HG03135 (cell line): ENCODE results near the gene FA2H.
A peak's percentile ranks its signal among the peaks of the same experiment; 100 is the strongest.
"Not testable (repeated sequence)": the region's sequence is repeated elsewhere in the genome, so short reads cannot be mapped to it uniquely, and the experiment has no call there.

Experiments
- ATAC-seq: cut with Tn5 transposase; IDR thresholded peaks from one replicate; pipeline ENCODE4 v1.9.1; 2021; ENCODE audit warnings: mild to moderate bottlenecking, moderate library complexity; ENCODE audit not compliant: unreplicated experiment

FA2H gene, protein sequence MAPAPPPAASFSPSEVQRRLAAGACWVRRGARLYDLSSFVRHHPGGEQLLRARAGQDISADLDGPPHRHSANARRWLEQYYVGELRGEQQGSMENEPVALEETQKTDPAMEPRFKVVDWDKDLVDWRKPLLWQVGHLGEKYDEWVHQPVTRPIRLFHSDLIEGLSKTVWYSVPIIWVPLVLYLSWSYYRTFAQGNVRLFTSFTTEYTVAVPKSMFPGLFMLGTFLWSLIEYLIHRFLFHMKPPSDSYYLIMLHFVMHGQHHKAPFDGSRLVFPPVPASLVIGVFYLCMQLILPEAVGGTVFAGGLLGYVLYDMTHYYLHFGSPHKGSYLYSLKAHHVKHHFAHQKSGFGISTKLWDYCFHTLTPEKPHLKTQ

DNA sequence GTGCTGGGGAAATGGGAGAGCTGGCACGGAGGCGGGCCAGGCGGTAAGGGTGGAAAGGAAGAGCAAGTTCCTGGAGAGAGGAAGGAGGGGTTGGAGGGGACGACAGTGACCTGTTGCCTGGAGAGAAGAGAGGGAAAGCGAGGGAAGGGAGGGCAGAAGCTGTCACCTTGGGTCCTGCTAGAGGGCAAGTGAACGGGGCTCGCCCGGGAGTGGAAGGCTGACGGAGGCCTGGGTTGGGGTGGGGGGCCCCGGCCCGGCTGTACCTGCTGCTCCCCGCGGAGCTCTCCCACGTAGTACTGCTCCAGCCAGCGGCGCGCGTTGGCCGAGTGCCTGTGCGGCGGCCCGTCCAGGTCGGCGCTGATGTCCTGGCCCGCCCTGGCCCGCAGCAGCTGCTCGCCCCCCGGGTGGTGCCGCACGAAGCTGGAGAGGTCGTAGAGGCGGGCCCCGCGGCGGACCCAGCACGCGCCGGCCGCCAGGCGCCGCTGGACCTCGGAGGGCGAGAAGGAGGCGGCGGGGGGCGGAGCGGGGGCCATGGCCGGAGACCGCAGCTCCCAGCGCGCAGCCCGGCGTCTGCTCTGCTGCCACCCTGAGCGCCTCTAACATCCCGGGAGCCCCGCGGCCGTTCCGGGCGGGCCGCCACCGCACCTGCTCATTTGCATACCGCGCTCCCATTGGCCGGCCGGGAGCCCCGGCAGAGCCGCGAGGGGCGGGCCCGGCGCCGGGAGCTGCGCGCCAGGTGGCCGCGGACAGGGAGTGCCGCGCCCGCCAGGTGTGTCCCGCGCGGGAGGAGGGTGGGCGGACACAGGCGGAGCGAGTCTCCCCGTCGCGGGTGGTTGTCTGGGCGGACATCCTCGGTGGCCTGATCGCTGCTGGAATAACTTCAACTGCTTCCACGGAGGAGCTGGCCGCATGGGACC lies at the start of gene FA2H:
TSS of gene FA2H (minus strand) at position 598 of the 917 bp plus-strand sequence. CDS start at position 533, 65 bp downstream.
- ATAC-seq, result peak; percentile 83

DNA sequence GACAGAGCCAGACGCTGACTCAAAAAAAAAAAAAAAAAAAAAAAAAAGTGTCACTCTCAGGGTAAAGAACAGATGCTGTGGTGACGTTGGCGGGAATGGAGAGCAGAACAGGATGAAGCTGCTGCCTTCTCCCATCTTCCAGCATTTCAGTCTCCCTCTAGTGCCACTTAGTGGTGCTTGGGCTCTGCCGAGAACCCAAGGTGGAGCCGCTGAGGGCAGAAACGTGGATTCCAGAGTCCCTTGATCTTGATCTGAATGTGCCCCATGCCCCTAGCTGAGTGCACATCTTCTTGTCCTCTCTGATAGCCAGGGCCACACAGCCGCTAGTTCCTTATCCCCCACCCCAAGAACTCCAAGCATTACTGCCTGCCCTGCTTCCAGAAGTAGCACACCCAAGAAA lies 43.2 kb upstream of the FA2H start:
- ATAC-seq, result no peak

DNA sequence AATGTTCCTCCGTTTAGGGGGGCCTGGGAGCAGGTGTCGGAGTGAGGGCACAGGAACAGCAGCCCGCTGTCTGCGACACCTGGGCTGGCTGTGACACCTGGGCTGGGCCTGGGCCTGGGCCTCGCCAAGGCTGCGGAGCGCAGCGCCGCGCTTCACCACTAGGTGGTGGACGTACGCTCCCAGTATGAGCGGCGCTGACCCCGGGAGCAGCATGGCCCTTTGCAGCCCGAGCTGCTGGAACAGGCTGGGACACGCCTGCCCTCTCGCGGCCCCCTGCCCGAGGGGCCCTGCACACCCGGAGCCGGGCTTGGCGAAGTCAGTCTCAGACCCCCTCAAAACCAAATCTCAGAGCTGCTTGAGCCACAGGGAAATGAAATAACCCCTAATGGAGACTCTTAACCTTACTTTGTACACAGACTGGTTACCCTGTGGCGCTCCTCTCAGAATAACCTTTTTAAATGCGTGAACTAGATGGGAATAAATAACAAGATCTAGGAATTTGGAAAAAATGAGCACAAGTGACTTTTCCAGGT lies 38.6 kb upstream of the FA2H start:
- peak; percentile 98 for ATAC-seq

DNA sequence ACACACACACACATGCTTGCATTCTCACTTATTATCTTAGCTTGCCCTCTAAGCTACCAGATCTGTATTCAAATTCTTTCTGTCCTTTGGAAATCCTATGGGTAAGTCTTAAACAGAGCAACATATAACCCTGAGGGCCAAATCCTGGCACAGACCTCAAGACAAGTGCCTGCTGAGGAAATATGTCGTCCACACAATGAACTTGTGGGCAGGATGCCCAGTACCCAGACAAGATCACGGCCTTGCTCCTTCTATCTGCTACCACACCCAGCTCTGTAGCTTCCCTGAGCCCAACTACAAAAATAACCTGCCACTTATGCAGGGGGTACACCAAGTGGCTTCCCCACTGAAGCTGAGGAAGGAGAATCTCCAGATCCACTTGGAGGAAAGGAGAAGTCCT lies 37.3 kb upstream of the FA2H start:
- ATAC-seq, result no peak

DNA sequence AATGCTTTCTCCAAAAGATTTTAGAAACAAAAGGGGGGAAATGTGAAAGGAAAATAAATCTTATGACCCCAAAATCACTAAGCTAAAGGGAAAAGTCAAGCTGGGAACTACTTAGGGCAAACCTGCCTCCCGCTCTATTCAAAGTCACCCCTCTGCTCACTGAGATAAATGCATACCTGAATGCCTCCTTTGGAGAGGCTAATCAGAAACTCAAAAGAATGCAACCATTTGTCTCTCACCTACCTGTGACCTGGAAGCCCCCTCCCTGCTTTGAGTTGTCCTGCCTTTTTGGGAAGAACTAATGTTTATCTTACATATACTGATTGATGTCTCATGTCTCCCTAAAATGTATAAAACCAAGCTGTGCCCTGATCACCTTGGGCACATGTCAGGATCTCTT lies 36.6 kb upstream of the FA2H start:
- not testable (repeated sequence) for ATAC-seq

DNA sequence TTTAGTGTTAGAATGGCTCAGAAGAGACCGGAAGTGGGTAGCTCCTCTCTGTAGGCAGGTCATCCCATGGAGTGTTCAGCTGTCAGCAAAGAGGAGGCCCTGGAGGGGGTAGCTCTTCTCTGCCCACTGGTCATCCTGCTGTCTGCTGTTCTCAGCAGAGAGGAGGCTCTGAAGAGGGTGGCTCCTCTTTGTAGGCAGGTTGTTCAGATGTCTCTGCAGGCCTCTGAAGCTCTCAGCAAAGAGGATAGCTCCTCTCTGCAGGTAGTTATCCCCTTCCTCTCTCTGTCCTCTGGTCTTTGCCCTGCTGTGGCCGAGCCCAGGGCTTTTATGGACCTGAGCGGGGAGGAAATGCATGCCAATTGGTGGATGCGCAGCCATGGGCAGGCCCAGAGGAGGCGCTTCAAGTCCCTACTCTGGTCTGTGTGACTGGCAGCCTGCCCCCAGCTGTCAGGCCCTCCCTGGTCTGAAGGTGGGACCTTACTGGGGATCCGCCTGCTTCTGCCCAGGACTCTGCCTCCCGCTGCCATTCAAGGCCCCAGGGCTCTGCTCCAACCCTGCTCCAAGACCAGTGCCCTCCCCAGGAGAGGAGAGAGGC lies 32.5 kb upstream of the FA2H start:
- ATAC-seq, result no peak

DNA sequence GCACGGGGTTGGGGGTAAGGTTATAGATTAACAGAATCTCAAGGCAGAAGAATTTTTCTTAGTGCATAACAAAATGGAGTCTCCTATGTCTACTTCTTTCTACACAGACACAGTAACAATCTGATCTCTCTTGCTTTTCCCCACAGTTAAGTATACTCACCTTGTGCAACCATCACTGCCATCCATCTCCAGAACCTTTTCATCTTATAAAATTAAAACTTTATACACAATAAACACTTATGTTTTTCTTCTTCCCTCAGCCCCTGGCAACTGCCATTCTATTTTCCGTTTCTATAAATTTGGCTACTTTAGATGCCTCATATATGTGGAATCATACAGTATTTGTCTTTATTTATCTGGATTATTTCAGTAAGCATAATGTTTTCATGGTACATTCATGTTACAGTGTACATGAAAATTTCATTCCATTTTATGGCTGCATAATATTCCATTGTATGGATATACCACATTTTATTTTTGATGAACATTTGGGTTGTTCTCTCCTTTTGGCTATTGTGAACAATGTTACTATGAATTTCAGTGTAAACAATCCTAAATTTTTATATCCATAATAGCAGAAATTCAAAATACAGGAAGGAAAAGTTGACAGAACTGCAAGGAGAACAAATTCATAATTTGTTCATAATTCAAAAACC lies 25.7 kb upstream of the FA2H start:
- no peak for ATAC-seq

DNA sequence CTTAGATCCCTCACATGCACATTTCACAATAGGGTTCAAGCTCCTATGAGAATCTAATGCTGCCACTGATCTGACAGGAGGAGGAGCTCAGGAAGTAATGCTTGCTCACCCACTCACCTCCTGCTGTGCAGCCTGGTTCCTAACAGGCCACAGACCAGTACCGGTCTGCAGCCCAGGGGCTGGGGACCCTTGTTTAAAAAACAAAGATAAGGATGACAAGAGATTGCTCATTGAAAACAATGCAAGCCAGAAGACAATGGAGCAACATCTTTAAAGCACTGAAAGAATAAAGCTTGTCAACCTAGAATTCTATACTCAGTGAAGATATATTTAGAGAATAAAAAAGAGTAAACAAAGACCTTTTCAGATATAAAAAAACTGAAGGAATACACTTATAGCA lies 22.8 kb upstream of the FA2H start:
- ATAC-seq, result no peak

DNA sequence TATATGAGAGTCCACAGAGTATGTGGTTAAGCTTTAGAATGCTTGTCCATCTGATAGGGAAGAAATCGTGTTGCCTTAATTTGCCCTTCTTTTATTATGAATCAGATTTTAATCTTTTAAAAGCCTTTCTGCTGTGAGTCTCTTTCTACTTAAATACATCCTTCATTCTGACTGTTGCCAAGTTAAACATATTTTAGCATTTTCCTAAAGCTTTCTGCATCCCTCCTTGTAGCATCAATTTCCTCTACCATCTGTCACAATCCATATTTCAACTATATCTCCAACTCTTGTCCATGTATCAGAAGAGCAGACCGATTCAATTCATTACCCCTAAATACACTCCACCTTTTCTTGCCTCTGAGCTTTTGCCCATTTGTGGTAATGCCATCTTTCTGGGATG lies 20.5 kb upstream of the FA2H start:
- no peak for ATAC-seq

DNA sequence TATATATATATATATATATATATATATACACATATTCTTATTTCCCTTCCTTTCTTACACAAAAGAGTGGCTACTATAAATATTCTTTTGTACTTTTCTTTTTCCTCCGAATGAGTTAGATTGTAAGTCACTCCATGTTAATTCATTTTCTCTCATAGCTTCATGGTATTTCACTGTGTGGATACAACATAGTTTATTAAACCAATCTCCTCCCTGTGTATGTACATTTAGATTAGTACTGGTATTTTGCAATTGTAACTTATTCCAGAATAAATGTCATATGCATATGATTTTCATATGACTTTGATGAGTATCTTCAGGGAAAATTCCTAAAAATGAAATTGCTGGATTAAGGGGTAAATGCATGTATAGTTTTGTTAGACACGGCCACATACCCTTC lies 20.0 kb upstream of the FA2H start:
- ATAC-seq, result no peak

DNA sequence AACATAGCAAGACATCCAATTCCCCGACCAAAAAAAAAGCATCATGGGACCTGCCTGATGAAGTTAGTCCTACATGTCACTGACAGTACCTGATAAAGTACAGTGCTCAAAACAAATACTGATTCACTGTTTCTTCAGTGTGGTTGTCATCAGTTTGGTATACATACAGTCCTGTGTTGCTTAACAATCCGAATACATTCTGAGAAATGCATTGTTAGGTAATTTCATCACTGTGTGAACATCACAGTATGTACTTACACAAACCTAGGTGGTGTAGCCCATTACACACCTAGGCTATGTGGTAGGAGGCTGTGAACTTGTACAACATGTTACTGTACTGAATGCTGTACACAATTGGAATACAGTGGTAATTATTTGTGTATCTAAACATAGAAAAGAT lies 19.0 kb upstream of the FA2H start:
- ATAC-seq, result no peak

DNA sequence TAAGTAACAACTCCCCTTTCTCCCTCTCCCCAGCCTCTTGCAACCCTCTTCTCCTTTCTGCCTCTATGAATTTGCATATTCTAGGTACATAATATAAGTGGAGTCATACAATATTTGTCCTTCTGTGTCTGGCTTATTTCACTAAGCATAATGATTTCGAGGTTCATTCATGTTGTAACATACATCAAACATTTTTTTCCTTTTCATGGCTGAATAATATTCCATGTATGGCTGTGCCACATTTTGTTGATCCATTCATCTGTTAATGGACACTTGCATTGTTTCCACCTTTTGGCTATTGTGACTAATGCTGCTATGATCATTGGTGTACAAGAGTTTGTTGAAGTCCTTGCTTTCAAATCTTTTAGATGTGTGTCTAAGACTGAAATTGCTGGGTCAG lies 17.6 kb upstream of the FA2H start:
- no peak for ATAC-seq

DNA sequence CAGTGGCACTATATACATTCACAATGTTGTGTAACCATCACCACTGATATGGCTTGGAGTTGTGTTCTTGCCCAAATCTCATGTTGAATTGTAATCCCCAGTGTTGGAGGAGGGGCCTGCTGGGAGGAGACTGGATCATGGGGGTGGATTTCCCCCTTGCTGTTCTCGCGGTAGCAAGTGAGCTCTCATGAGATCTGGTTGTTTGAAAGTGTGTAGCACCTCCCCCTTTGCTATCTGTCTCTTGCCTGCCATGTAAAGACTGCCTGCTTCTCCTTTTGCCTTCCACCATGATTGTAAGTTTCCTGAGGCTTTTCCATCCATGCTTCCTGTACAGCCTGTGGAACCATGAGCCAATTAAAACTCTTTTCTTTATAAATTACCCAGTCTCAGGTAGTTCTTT lies 17.1 kb upstream of the FA2H start:
- ATAC-seq, result not testable (repeated sequence)

DNA sequence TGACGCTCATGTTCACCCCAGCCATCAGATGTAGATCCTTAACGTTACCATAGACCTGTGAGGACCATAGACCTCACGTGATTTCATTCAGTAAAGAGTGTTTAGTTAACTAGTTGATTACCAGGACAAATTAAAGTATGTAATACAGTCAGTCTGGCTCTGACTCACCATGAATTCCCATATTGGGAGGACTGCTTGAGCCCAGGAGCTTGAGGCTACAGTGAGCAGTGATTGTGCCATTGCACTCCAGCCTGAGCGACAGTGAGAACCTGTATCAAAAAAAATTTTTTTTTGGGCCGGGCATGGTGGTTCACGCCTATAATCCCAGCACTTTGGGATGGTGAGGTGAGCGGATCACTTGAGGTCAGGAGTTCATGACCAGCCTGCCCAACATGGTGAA lies 13.5 kb upstream of the FA2H start:
- no peak for ATAC-seq

DNA sequence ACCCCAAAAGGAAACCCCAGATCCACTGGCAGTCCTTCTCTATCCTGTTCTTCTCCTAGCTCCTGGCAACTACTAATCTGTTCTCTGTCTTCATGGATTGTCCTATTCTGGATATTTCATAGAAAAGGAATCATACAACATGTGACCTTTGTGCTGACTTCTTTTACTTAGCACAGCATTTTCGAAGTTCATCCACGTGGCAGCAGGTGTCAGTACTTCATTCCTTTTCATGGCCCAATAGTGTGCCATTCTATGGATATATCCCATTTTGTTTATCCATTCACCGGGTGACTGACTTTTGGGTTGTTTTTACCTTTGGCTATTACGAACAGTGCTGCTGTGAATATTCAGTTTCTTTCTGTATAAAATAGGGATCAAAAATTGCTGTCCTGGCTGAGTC lies 10.4 kb upstream of the FA2H start:
- no peak for ATAC-seq

DNA sequence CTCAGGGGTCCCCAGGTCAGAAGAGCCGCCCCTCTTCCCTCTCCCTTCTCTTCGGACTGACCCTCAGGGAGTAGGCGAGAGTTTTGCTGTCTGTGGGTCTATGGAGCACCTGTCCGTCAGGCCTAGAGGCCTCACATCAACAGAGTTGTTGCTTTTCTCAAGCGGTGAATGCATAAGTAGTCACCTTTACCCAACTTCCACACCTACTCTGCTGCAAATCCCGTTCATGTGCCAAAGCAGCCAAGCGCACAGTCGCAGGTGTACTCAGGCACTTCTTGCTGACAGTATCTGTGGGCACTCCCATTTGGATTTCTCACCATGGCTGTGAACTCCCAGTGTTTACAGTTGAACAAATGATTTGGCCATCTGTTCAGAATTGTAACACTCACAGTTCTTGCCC lies 4.0 kb upstream of the FA2H start:
- ATAC-seq, result no peak

DNA sequence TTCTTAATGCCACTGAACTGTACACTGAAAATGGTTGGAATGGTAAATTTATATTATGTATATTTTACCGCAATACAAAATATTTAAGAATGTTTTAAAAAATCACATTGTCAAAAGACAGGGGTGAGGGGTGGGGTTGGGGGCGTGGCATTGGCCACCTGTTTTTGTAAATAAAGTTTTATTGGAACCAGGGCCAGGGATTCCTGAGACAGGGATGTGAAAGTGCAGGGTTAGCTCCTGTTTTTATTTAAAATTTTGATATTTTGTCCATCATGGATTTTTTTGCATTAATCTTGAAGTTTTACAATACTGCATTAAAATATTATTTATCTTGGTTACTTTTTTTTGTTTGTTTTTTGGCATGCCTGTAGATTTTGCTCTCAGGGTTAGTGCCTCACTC lies 2.3 kb upstream of the FA2H start:
- no peak for ATAC-seq

DNA sequence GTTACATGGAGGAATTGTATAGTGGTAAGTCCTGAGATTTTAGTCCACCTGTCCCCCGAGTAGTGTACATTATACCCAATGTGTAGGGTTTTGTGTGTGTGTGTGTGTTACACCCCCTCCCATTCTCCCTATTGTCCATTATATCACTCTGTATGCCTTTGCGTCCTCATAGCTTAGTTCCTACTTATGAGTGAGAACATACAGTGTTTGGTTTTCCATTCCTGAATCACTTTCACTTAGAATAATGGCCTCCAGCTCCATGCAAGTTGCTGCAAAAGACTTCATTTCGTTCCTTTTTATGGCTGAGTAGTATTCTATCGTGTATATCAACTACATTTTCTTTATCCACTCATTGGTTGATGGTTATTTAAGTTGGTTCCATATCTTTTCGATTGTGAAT lies 635 bp upstream of the FA2H start:
- ATAC-seq, result no peak

DNA sequence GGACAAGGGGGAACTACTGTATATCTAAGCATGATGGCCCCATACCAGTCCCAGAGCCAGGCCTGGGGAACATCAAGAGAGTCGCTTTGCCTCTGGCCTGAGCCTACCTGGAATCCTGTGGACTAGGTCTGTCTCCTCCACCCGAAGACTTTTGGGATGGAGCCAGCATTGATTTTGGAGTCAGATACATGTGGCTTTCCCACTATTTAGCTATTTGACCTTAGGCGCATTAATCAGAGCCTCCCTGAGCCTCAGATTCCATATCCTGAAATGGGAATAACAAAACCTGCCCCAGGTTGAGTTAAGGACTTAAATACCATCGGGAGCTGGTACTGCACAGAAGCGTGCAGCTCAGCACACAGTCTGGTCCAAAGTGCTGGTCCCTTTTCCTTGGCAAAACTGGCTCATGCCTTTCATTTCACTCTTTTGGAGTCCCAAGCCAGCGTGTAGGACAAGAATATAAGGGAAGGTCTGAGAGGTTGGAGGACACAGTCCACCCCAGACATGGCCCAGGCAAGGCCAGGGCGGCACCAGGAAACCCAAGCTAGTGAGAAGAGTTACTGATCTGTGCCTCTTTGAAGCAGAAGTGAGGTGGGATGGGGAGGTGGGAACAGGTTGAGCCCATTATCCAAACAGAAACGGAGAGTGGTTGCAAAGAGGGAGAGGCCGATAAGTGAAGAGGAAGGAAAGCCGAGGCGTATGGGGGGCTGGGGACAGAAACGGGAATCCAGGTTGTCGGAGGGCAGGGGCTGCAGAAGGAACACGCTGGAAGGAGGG lies 986 bp downstream of the FA2H start:
- ATAC-seq, result no peak

DNA sequence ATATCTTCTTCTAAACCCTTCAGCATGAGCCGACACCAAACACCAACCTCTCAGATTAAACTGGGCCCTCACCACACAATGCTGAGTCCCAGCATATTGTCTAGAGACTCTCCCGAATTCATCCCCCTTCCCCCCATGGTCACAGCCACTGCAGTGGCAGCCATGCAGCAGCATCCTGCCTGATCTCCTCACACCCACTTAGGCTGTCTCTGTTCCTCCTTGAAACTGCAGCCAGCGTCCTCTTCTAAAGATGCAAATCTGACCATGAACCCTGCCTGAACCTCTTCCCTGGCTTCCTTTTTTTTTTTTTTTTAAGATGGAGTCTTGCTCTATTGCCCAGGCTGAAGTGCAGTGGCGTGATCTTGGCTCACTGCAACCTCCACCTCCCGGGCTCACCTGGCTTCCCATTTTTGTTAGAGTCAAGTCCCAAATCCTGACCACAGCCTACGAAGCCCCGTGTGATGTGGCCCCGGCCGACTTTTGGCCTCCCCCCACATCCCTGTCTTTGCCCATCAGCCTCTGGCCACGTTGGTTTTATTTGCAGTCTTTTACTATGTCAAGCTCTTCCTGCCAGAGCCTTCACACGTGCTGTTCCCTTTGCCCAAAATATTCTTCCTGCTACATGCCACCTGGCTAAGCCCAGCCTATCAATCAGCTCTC lies 2.8 kb downstream of the FA2H start:
- peak; percentile 56 for ATAC-seq
